ENCODE results near the gene CA5B.

CA5B gene

GRCh38 chrX:15815779-15816437 is 77.8 kb downstream of the CA5B start:
- DNase-seq, result peak; percentile 17

DNA sequence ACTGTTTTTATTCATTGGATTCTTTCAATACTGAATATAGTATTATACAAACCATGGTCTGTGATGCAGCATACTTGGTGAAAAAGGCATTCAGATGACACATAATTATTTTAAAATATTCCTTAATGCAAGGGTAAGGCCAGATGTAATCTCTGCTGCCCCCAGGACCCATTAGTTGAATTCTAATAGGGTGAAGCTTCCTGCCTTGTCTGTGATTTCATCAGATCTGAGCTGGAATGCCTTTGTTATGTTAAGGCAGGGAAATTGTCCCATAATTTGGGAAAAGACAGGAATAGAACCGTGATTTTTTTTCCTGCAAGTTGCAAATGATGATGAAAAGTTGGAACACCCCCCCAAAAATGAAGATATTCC is 78.4 kb downstream of the CA5B start:
- peaks cover 66% of the 10 kb centered on the region for H3K36me3 Mint-ChIP-seq (ENCODE audit: low read depth)
- H3K27me3 Mint-ChIP-seq (ENCODE audit: low read depth, poor library complexity), result no peaks in the 10 kb centered on the region
- H3K9me3 Mint-ChIP-seq, result no peaks in the 10 kb centered on the region
- TF ChIP-seq, protein P1, sequence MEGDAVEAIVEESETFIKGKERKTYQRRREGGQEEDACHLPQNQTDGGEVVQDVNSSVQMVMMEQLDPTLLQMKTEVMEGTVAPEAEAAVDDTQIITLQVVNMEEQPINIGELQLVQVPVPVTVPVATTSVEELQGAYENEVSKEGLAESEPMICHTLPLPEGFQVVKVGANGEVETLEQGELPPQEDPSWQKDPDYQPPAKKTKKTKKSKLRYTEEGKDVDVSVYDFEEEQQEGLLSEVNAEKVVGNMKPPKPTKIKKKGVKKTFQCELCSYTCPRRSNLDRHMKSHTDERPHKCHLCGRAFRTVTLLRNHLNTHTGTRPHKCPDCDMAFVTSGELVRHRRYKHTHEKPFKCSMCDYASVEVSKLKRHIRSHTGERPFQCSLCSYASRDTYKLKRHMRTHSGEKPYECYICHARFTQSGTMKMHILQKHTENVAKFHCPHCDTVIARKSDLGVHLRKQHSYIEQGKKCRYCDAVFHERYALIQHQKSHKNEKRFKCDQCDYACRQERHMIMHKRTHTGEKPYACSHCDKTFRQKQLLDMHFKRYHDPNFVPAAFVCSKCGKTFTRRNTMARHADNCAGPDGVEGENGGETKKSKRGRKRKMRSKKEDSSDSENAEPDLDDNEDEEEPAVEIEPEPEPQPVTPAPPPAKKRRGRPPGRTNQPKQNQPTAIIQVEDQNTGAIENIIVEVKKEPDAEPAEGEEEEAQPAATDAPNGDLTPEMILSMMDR (IDR thresholded peaks at IDR 0.05), result peak; percentile 15
- H3K27ac Mint-ChIP-seq, result peak overlapping the region; percentile 75
- peaks cover 8% of the 10 kb centered on the region for H3K4me1 Mint-ChIP-seq
- H3K4me3 Mint-ChIP-seq, result no peak overlapping the region
- DNase-seq, result no peak

More at GRCh38 chrX:15815779-15816437, 77.8 kb downstream of the CA5B start:
- H3K36me3 Mint-ChIP-seq (ENCODE audit: low read depth), result peaks cover 66% of the 10 kb centered on the region
- H3K4me1 Mint-ChIP-seq, result peaks cover 6% of the 10 kb centered on the region
- peak overlapping the region; percentile 75 for H3K27ac Mint-ChIP-seq
- H3K27me3 Mint-ChIP-seq (ENCODE audit: low read depth, poor library complexity), result no peaks in the 10 kb centered on the region
- no peaks in the 10 kb centered on the region for H3K9me3 Mint-ChIP-seq
- TF ChIP-seq, protein P1 (IDR thresholded peaks at IDR 0.05), result peak; percentile 34
- H3K4me3 Mint-ChIP-seq, result no peak overlapping the region

DNA sequence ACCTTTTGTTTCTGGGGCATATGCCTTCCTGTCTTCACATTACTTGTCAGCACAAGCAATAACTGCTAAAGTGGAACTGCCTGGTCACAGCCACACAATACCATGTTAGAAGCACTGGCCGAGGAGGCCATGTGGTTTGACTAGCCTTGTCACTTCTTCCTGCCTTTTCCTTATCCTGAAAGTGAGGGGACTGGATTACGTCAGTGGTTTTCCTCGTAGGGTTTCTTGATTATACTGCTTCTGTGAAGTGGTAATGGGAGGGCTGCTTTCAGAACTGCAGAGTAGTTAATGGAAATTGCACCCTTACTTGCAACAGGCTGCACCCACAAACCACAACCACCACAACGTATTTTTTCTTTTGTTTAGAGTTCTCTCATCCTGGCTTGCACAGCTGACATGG is 78.8 kb downstream of the CA5B start:
- no peak for DNase-seq
- Mint-ChIP-seq H3K4me3 (no peak overlapping the region), H3K27ac (peak overlapping the region; percentile 85), H3K36me3 (ENCODE audit: low read depth) (peaks cover 64% of the 10 kb centered on the region), H3K27me3 (ENCODE audit: low read depth, poor library complexity) (no peaks in the 10 kb centered on the region), H3K4me1 (peaks cover 8% of the 10 kb centered on the region), H3K9me3 (no peaks in the 10 kb centered on the region)
- TF ChIP-seq, protein P1 (IDR thresholded peaks at IDR 0.05), result no peak

- H3K4me3 Mint-ChIP-seq, result no peak overlapping the region
- TF ChIP-seq, protein P1 (IDR thresholded peaks at IDR 0.05), result no peak
- no peak for DNase-seq
- peaks cover 8% of the 10 kb centered on the region for H3K4me1 Mint-ChIP-seq
- peak overlapping the region; percentile 22 for H3K27ac Mint-ChIP-seq
- no peaks in the 10 kb centered on the region for H3K27me3 Mint-ChIP-seq (ENCODE audit: low read depth, poor library complexity)
- peaks cover 65% of the 10 kb centered on the region for H3K36me3 Mint-ChIP-seq (ENCODE audit: low read depth)
- no peaks in the 10 kb centered on the region for H3K9me3 Mint-ChIP-seq
Measured at GRCh38 chrX:15820106-15821073, 82.3 kb downstream of the CA5B start.

GRCh38 chrX:15822922-15823321 is 84.9 kb downstream of the CA5B start:
- Mint-ChIP-seq H3K4me3 (no peak overlapping the region), H3K36me3 (ENCODE audit: low read depth) (peaks cover 73% of the 10 kb centered on the region), H3K4me1 (peaks cover 8% of the 10 kb centered on the region), H3K27ac (peak overlapping the region; percentile 94), H3K27me3 (ENCODE audit: low read depth, poor library complexity) (no peaks in the 10 kb centered on the region), H3K9me3 (no peaks in the 10 kb centered on the region)
- no peak for DNase-seq
- TF ChIP-seq, protein P1 (IDR thresholded peaks at IDR 0.05), result no peak
